ENCODE measurements around the gene CLCA2. TPM values are rescaled to one million over a fixed set of nuclear protein-coding genes. Genes with fewer than 3 reads are reported as not detected.
A peak's percentile ranks its signal among the peaks of the same experiment; 100 is the strongest.

The CLCA2 gene
- polyA plus RNA-seq, 1 donor (not counting 4 experiments of a cell fraction or from before 2014, with no cell fraction given) = 407 TPM

GRCh38 chr1:86421601-86422280 is 2.2 kb upstream of the CLCA2 start:
- Histone ChIP-seq H3K36me3 (ENCODE audit: control insufficient read depth in 2 of 2, extremely low read depth in 1 of 2, insufficient read depth in 2 of 2, low read length in 2 of 2) (peaks cover 0 to 7% of the 10 kb centered on the region in 2 experiments), H3K4me3 (ENCODE audit: control insufficient read depth in 2 of 3, extremely low read depth in 1 of 3, insufficient read depth in 2 of 3, low read depth in 1 of 3, low read length in 3 of 3) (no peak overlapping the region), H3K9me1 (ENCODE audit: control insufficient read depth, extremely low read depth, insufficient read depth, low read length) (no peaks in the 10 kb centered on the region), H3K9me3 (ENCODE audit: control insufficient read depth, low read depth, low read length) (no peaks in the 10 kb centered on the region), H2AFZ (ENCODE audit: control insufficient read depth, low read length) (peak overlapping the region; percentile 60), H4K20me1 (ENCODE audit: control insufficient read depth, extremely low read depth, insufficient read depth, low read length) (no peaks in the 10 kb centered on the region), H3K27ac (ENCODE audit: control insufficient read depth, insufficient read depth, low read length) (peak overlapping the region; percentile 51), H3K4me1 (ENCODE audit: control insufficient read depth, extremely low read depth, insufficient read depth, low read length) (peaks cover 52% of the 10 kb centered on the region), H3K79me2 (ENCODE audit: control insufficient read depth, insufficient read depth, low read length) (peaks cover 27% of the 10 kb centered on the region), H3K27me3 (ENCODE audit: control insufficient read depth, extremely low read depth, insufficient read depth, low read length) (no peaks in the 10 kb centered on the region), H3K9ac (ENCODE audit: control insufficient read depth, extremely low read depth, insufficient read depth, low read length) (no peak overlapping the region), H3K4me2 (ENCODE audit: control insufficient read depth, extremely low read depth, insufficient read depth, low read depth, low read length) (peak overlapping the region; percentile 42)
- TF ChIP-seq EZH2 (IDR thresholded peaks at IDR 0.05; ENCODE audit: low read length) (no peak), CTCF (optimal IDR thresholded peaks at IDR 0.05 in 1 of 3, IDR thresholded peaks at IDR 0.05 in 1 of 3, conservative IDR thresholded peaks at IDR 0.05 in 1 of 3; ENCODE audit: extremely low read depth in 1 of 3, insufficient read depth in 2 of 3, low read length in 3 of 3) (no peak)
- DNase-seq (ENCODE audit: low read depth, low spot score) = no peak
- dilution Hi-C loops (cut with MboI; ENCODE audit: extremely low pct_ligation_motif_present, low sequenced_read_pairs) = no loop called here
- peak; percentile 84 for FAIRE-seq

DNA sequence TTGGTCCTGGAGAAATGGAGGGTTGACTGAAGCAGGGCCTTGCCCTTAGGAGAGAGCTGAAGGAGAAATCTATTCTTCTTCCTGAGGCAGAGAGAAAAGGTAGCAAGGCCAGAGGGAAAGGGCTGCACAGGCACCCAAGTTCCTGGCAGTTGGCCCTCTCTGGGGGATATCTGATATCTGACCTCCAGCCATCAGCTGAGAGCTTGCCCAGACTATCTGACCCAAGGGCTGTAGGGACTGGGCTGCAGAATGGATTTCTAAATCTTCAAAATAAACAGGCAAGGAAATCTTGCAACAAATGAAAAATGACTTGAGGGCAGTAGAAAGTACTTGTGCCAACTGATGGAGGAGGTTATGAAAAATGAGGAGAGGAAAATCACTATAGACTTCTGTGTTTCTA is 498 bp upstream of the CLCA2 start:
- peak overlapping the region; percentile 89 for H3K4me2 ChIP-seq (ENCODE audit: control insufficient read depth, extremely low read depth, insufficient read depth, low read depth, low read length)
- H3K4me1 ChIP-seq (ENCODE audit: control insufficient read depth, extremely low read depth, insufficient read depth, low read length) = peaks cover 59% of the 10 kb centered on the region
- peak overlapping the region in 1 of 3 experiments; percentile 79 for H3K4me3 ChIP-seq (ENCODE audit: control insufficient read depth in 2 of 3, extremely low read depth in 1 of 3, insufficient read depth in 2 of 3, low read depth in 1 of 3, low read length in 3 of 3)
- no peak for FAIRE-seq
- H3K9me3 ChIP-seq (ENCODE audit: control insufficient read depth, low read depth, low read length) = no peaks in the 10 kb centered on the region
- no peaks in the 10 kb centered on the region for H3K27me3 ChIP-seq (ENCODE audit: control insufficient read depth, extremely low read depth, insufficient read depth, low read length)
- H4K20me1 ChIP-seq (ENCODE audit: control insufficient read depth, extremely low read depth, insufficient read depth, low read length) = no peaks in the 10 kb centered on the region
- H3K36me3 ChIP-seq (ENCODE audit: control insufficient read depth in 2 of 2, extremely low read depth in 1 of 2, insufficient read depth in 2 of 2, low read length in 2 of 2) = peaks cover 0 to 14% of the 10 kb centered on the region in 2 experiments
- no peak overlapping the region for H3K9ac ChIP-seq (ENCODE audit: control insufficient read depth, extremely low read depth, insufficient read depth, low read length)
- DNase-seq (ENCODE audit: low read depth, low spot score) = no peak
- peak overlapping the region; percentile 77 for H3K27ac ChIP-seq (ENCODE audit: control insufficient read depth, insufficient read depth, low read length)
- peaks cover 31% of the 10 kb centered on the region for H3K79me2 ChIP-seq (ENCODE audit: control insufficient read depth, insufficient read depth, low read length)
- H2AFZ ChIP-seq (ENCODE audit: control insufficient read depth, low read length) = no peak overlapping the region
- H3K9me1 ChIP-seq (ENCODE audit: control insufficient read depth, extremely low read depth, insufficient read depth, low read length) = no peaks in the 10 kb centered on the region
- dilution Hi-C loops (cut with MboI; ENCODE audit: extremely low pct_ligation_motif_present, low sequenced_read_pairs) = no loop called here
- no peak for TF ChIP-seq CTCF (optimal IDR thresholded peaks at IDR 0.05 in 1 of 3, IDR thresholded peaks at IDR 0.05 in 1 of 3, conservative IDR thresholded peaks at IDR 0.05 in 1 of 3; ENCODE audit: extremely low read depth in 1 of 3, insufficient read depth in 2 of 3, low read length in 3 of 3)
- TF ChIP-seq EZH2 (IDR thresholded peaks at IDR 0.05; ENCODE audit: low read length) = no peak

Measured in keratinocyte (primary cell).